ENCODE data around the gene WDR26.

The WDR26 gene

DNA sequence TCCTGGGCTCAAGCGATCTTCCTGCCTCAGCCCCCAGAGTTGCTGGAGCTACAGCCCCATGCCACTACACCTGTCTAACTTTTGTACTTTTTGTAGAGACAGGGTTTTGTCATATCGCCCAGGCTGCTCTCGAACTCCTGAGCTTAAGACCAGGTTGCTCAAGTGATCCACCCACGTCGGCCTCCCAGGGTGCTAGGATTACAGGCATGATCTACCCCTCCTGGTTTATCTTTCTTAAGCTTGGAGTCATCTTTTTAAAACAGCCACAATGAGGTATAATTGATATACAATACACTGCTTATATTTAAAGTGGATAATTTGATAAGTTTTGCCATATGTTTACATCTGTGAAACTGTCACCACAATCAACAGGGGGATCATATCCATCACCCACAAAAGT lies 25.4 kb upstream of the WDR26 start:
- Histone ChIP-seq H3K36me3 (ENCODE audit: insufficient read depth, insufficient read length, low read length) (peaks cover 8% of the 10 kb centered on the region), H3K9me3 (ENCODE audit: insufficient read depth, low read length) (no peaks in the 10 kb centered on the region), H3K4me3 (ENCODE audit: insufficient read length, low read depth) (no peak overlapping the region), H3K4me1 (ENCODE audit: insufficient read depth, insufficient read length) (peaks cover 7% of the 10 kb centered on the region), H3K27me3 (ENCODE audit: insufficient read depth, insufficient read length) (no peaks in the 10 kb centered on the region), H3K9ac (ENCODE audit: insufficient read length, low read depth) (no peak overlapping the region)
- no peak for TF ChIP-seq ZNF274 (IDR thresholded peaks at IDR 0.05; ENCODE audit: low read depth, low read length)
- TF ChIP-seq YY1 (IDR thresholded peaks at IDR 0.05; ENCODE audit: insufficient read depth, insufficient read length): no peak
- DNase-seq (ENCODE audit: low read depth, low spot score): no peak

DNA sequence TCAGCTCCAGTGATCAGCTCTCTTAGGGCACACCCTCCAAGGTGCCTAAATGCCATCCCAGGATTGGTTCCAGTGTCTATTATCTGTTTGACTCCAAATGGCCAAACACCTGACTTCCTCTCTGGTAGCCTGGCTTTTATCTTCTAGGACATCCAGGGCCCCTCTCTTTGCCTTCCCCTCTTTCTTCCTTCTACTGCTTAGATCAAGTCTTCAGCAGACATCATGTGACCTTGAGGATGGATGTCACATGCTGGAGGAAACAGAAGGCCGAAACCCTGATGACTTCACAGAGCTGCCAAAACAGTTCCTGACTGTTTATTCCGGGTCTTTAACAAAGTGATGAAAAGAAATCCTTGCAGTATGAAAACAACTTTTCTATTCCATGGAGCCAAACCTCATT lies 24.4 kb upstream of the WDR26 start:
- Histone ChIP-seq H3K4me1 (ENCODE audit: insufficient read depth, insufficient read length) (peaks cover 7% of the 10 kb centered on the region), H3K4me3 (ENCODE audit: insufficient read length, low read depth) (no peak overlapping the region), H3K9me3 (ENCODE audit: insufficient read depth, low read length) (no peaks in the 10 kb centered on the region), H3K36me3 (ENCODE audit: insufficient read depth, insufficient read length, low read length) (peaks cover 8% of the 10 kb centered on the region), H3K9ac (ENCODE audit: insufficient read length, low read depth) (no peak overlapping the region), H3K27me3 (ENCODE audit: insufficient read depth, insufficient read length) (no peaks in the 10 kb centered on the region)
- DNase-seq (ENCODE audit: low read depth, low spot score): no peak
- no peak for TF ChIP-seq YY1 (IDR thresholded peaks at IDR 0.05; ENCODE audit: insufficient read depth, insufficient read length)
- no peak for TF ChIP-seq ZNF274 (IDR thresholded peaks at IDR 0.05; ENCODE audit: low read depth, low read length)
- no peak for TF ChIP-seq SUZ12 (IDR thresholded peaks at IDR 0.05; ENCODE audit: extremely low read depth, insufficient read depth, insufficient read length)

DNA sequence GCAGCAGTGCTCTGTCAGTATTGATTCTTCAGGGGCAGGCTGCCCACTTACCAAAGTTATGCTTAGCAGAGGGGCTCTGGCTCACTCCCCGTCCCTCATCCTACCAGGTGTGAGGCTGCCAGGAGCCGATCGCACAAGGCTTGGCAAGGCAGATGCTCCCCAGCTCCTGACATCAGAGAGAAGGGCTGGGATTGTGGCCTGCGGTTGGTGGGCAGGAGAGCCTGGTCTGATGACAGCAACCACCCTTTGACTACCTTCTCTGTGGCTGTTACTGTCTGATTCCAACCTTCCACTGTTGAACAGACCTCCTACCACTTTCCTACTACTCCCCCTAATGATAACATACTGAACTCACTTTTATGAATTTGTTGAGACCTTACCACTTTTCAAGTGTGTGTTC lies 23.7 kb upstream of the WDR26 start:
- peaks cover 8% of the 10 kb centered on the region for H3K36me3 ChIP-seq (ENCODE audit: insufficient read depth, insufficient read length, low read length)
- peak overlapping the region; percentile 8 for H3K9ac ChIP-seq (ENCODE audit: insufficient read length, low read depth)
- H3K9me3 ChIP-seq (ENCODE audit: insufficient read depth, low read length): no peaks in the 10 kb centered on the region
- TF ChIP-seq ZNF274 (IDR thresholded peaks at IDR 0.05; ENCODE audit: low read depth, low read length): no peak
- no peak for TF ChIP-seq YY1 (IDR thresholded peaks at IDR 0.05; ENCODE audit: insufficient read depth, insufficient read length)
- no peak overlapping the region for H3K4me3 ChIP-seq (ENCODE audit: insufficient read length, low read depth)
- no peaks in the 10 kb centered on the region for H3K27me3 ChIP-seq (ENCODE audit: insufficient read depth, insufficient read length)
- H3K4me1 ChIP-seq (ENCODE audit: insufficient read depth, insufficient read length): peaks cover 7% of the 10 kb centered on the region
- no peak for DNase-seq (ENCODE audit: low read depth, low spot score)

DNA sequence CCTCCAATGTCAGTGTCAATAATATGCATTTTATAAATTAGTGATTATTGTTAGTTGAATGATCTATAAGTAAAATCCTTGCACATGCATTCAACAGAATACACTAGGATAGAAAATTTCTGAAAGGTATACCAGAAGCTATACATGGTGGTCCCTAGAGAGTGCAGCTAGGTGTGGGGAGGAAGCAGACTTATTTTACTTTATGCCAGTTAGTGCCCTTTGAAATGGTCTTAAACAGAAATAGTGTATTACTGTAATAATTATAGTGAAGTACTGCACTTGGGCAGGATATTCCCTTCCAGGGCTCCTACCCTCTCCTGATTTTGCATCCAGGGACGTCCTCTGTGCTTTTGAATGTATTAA lies 23.2 kb upstream of the WDR26 start:
- no peaks in the 10 kb centered on the region for H3K9me3 ChIP-seq (ENCODE audit: insufficient read depth, low read length)
- no peak for TF ChIP-seq YY1 (IDR thresholded peaks at IDR 0.05; ENCODE audit: insufficient read depth, insufficient read length)
- no peak for TF ChIP-seq SUZ12 (IDR thresholded peaks at IDR 0.05; ENCODE audit: extremely low read depth, insufficient read depth, insufficient read length)
- no peak for TF ChIP-seq ZNF274 (IDR thresholded peaks at IDR 0.05; ENCODE audit: low read depth, low read length)
- H3K9ac ChIP-seq (ENCODE audit: insufficient read length, low read depth): peak overlapping the region; percentile 8
- DNase-seq (ENCODE audit: low read depth, low spot score): no peak
- H3K36me3 ChIP-seq (ENCODE audit: insufficient read depth, insufficient read length, low read length): peaks cover 8% of the 10 kb centered on the region
- H3K27me3 ChIP-seq (ENCODE audit: insufficient read depth, insufficient read length): no peaks in the 10 kb centered on the region
- H3K4me1 ChIP-seq (ENCODE audit: insufficient read depth, insufficient read length): peaks cover 7% of the 10 kb centered on the region
- no peak overlapping the region for H3K4me3 ChIP-seq (ENCODE audit: insufficient read length, low read depth)

DNA sequence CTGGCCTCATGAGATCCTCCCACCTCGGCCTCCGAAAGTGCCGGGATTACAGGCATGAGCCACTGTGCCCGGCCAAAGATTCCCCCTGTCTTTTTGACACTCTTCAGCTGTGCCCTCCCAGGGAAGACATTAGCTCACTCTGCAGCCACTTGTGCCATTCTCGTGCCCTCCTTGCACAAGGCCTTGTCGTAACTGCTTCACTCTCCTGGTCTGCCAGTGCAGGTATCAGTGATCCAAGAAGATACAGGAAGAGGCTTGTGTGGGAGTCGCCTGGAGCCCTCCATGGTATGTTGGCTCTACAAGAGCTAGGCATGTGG lies 22.0 kb upstream of the WDR26 start:
- Histone ChIP-seq H3K9ac (ENCODE audit: insufficient read length, low read depth) (no peak overlapping the region), H3K27me3 (ENCODE audit: insufficient read depth, insufficient read length) (no peaks in the 10 kb centered on the region), H3K4me1 (ENCODE audit: insufficient read depth, insufficient read length) (peaks cover 7% of the 10 kb centered on the region), H3K4me3 (ENCODE audit: insufficient read length, low read depth) (no peak overlapping the region), H3K9me3 (ENCODE audit: insufficient read depth, low read length) (no peaks in the 10 kb centered on the region), H3K36me3 (ENCODE audit: insufficient read depth, insufficient read length, low read length) (peaks cover 8% of the 10 kb centered on the region)
- DNase-seq (ENCODE audit: low read depth, low spot score): no peak
- no peak for TF ChIP-seq SUZ12 (IDR thresholded peaks at IDR 0.05; ENCODE audit: extremely low read depth, insufficient read depth, insufficient read length)
- TF ChIP-seq YY1 (IDR thresholded peaks at IDR 0.05; ENCODE audit: insufficient read depth, insufficient read length): no peak

DNA sequence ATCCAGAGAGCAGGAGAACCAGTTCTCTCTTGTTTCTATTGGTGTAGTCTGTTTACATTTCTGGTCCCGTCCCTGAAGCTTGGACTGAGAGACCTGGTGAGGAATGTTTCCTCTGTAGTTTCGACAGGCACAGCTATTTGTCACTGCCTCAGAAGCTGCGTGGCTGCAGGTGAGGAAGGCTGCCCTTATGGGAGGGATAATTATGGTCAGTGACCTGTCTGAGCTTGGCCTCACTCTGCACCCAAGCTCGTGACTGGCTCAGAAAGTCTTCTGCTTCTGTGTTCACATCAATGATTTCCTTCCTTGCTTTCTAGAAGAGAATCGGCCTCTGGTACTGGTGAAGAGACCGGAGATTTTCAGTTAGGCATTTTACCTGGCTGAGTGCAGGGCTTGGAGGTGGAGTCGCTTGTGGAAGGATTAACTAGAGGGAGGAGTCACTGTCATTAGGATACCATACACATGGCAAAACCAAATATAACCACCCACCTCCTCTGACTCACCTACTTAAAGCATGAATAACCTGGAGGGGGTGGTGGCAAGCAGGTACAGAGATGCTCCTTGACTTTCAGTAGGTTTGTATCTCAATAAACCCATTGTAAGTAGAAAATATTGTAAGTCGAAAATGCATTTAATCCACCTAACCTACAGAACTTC lies 19.9 kb upstream of the WDR26 start:
- DNase-seq (ENCODE audit: low read depth, low spot score): no peak
- peaks cover 19% of the 10 kb centered on the region for H3K36me3 ChIP-seq (ENCODE audit: insufficient read depth, insufficient read length, low read length)

DNA sequence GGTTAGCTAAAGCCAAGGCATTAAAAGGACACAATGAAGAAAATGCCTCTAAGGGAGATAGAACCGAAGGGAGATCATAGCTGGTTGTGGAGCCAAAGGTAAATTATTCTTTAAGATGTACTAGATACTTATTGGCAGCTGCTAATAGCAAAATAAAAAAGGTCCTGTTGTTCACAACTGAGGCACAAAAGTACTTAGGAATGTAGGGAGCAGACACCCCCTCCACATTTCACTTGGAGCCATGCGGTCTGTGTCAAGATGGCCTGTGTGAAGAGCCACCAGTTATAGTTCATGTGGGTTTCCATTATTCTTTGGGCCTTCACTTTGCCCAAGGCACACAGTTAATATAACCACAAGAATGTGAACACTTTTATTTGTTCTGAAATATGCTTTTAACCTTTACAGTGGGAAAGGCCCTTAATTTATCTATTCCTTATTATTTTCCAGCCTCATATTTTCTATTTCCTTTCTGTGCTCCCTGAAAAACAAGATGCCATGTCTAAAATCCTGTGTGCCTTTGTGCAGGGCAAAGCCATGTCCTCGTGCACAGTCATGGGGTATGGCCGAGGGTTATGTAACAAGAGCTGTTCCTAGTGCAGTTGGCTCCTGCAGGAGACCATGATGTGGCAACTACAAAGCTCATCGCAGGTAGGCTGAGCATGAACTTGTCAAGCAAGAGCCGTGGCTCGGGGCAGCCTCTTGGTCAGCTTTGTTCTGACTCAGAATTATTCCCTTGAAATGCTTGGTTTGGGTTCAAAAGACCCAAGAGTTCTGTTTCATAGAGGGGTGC lies 16.2 kb upstream of the WDR26 start:
- no peaks in the 10 kb centered on the region; the same call in 1 of the 2 replicates for H3K9me3 ChIP-seq (ENCODE audit: insufficient read depth, low read length)
- H3K4me1 ChIP-seq (ENCODE audit: insufficient read depth, insufficient read length): peaks cover 3% of the 10 kb centered on the region
- H3K36me3 ChIP-seq (ENCODE audit: insufficient read depth, insufficient read length, low read length): peaks cover 18% of the 10 kb centered on the region
- H3K9ac ChIP-seq (ENCODE audit: insufficient read length, low read depth): no peak overlapping the region
- no peaks in the 10 kb centered on the region for H3K27me3 ChIP-seq (ENCODE audit: insufficient read depth, insufficient read length)
- TF ChIP-seq ZNF274 (IDR thresholded peaks at IDR 0.05; ENCODE audit: low read depth, low read length): no peak
- no peak for TF ChIP-seq YY1 (IDR thresholded peaks at IDR 0.05; ENCODE audit: insufficient read depth, insufficient read length)
- no peak for TF ChIP-seq SUZ12 (IDR thresholded peaks at IDR 0.05; ENCODE audit: extremely low read depth, insufficient read depth, insufficient read length)
- no peak for DNase-seq (ENCODE audit: low read depth, low spot score)
- H3K4me3 ChIP-seq (ENCODE audit: insufficient read length, low read depth): no peak overlapping the region

More for the DNA sequence above, 19.9 kb upstream of the WDR26 start:
- Histone ChIP-seq H3K27me3 (ENCODE audit: insufficient read depth, insufficient read length) (no peaks in the 10 kb centered on the region), H3K4me1 (ENCODE audit: insufficient read depth, insufficient read length) (peaks cover 7% of the 10 kb centered on the region), H3K9me3 (ENCODE audit: insufficient read depth, low read length) (no peaks in the 10 kb centered on the region), H3K9ac (ENCODE audit: insufficient read length, low read depth) (no peak overlapping the region), H3K4me3 (ENCODE audit: insufficient read length, low read depth) (no peak overlapping the region)
- no peak for TF ChIP-seq SUZ12 (IDR thresholded peaks at IDR 0.05; ENCODE audit: extremely low read depth, insufficient read depth, insufficient read length)
- no peak for TF ChIP-seq ZNF274 (IDR thresholded peaks at IDR 0.05; ENCODE audit: low read depth, low read length)
- no peak for TF ChIP-seq YY1 (IDR thresholded peaks at IDR 0.05; ENCODE audit: insufficient read depth, insufficient read length)

Data from NT2/D1 (cell line).